Kidney epithelial cell (primary cell): ENCODE data around the gene CTDSP1. TPM values are rescaled to one million over a fixed set of nuclear protein-coding genes. Genes with fewer than 3 reads are reported as not detected.

Source experiments
- DNase-seq: peaks from one replicate; pipeline ENCODE4 v3.0.0-alpha.2; 2010; ENCODE audit warnings: low read depth
- H3K27me3 ChIP-seq: 2 replicates; pipeline ENCODE4 v1.6.0; 2011; ENCODE audit warnings: low read length; ENCODE audit not compliant: control insufficient read depth, insufficient read depth
- H3K36me3 ChIP-seq: 2 replicates; pipeline ENCODE4 v1.5.1; 2011; ENCODE audit warnings: low read length; ENCODE audit not compliant: control insufficient read depth, insufficient read depth
- H3K4me3 ChIP-seq: 2 replicates; pipeline ENCODE4 v1.5.1; 2011; ENCODE audit warnings: low read depth, mild to moderate bottlenecking, control low read depth, low read length
- CTCF ChIP-seq: IDR thresholded peaks from 2 replicates; pipeline ENCODE4 v1.5.1; 2011; ENCODE audit warnings: mild to moderate bottlenecking, moderate library complexity, low read length, control low read depth, inconsistent platforms; ENCODE audit not compliant: insufficient read depth, poor library complexity, severe bottlenecking
- total RNA-seq: library from RNA; depleted of rRNA; stranded (reverse); fragments of >200 nt; gene quantifications from 2 replicates; pipeline ENCODE4 v1.2.3, GENCODE V29; 2015

The CTDSP1 gene
- total RNA-seq, result 37.8 and 53.6 TPM in 2 replicates

GRCh38 chr2:218399391-218400166, at the start of gene CTDSP1:
CTDSP1 (plus strand) TSS chr2:218399868; CDS start chr2:218400091, 223 bp downstream.
- no peaks in the 10 kb centered on the region for H3K27me3 ChIP-seq
- DNase-seq, result peak; percentile 77
- H3K4me3 ChIP-seq, result peak within 1 kb of the TSS; percentile 81
- no peak for TF ChIP-seq CTCF
- H3K36me3 ChIP-seq, result no peaks in the 10 kb centered on the region

GRCh38 chr2:218354045-218354444, 45.6 kb upstream of the CTDSP1 start:
- no peak overlapping the region for H3K4me3 ChIP-seq
- no peaks in the 10 kb centered on the region for H3K27me3 ChIP-seq
- DNase-seq, result no peak
- H3K36me3 ChIP-seq, result no peaks in the 10 kb centered on the region
- no peak for TF ChIP-seq CTCF

- no peak for DNase-seq
- Histone ChIP-seq H3K27me3 (no peaks in the 10 kb centered on the region), H3K4me3 (no peak overlapping the region), H3K36me3 (no peaks in the 10 kb centered on the region)
- no peak for TF ChIP-seq CTCF
These were observed 44.7 kb upstream of the CTDSP1 start for GRCh38 chr2:218354850-218355443.

- Histone ChIP-seq H3K4me3 (no peak overlapping the region), H3K36me3 (no peaks in the 10 kb centered on the region), H3K27me3 (no peaks in the 10 kb centered on the region)
- DNase-seq, result no peak
- TF ChIP-seq CTCF, result no peak
These were observed 42.2 kb upstream of the CTDSP1 start for GRCh38 chr2:218357236-218358177.

GRCh38 chr2:218360453-218360852, 39.2 kb upstream of the CTDSP1 start:
- H3K4me3 ChIP-seq, result no peak overlapping the region
- no peaks in the 10 kb centered on the region for H3K27me3 ChIP-seq
- H3K36me3 ChIP-seq, result no peaks in the 10 kb centered on the region
- no peak for TF ChIP-seq CTCF
- no peak for DNase-seq
